Fibroblast of the aortic adventitia (primary cell): ENCODE results near the gene PCDH1. TPM values are rescaled to one million over a fixed set of nuclear protein-coding genes. Genes with fewer than 3 reads are reported as not detected.

Source experiments
- DNase-seq: peaks from one replicate; pipeline ENCODE4 v3.0.0-alpha.2; 2010; ENCODE audit warnings: low read depth
- H3K4me3 ChIP-seq: 2 replicates; pipeline ENCODE4 v1.5.1; 2011; ENCODE audit warnings: low read depth, mild to moderate bottlenecking, control low read depth, low read length, moderate library complexity
- total RNA-seq: library from RNA; depleted of rRNA; stranded (reverse); fragments of >200 nt; gene quantifications from 2 replicates; pipeline ENCODE4 v1.2.3, GENCODE V29; 2012; ENCODE audit warnings: low replicate concordance
- TF ChIP-seq, protein P1 (sequence below): IDR thresholded peaks from 2 replicates; pipeline ENCODE4 v1.5.1; 2011; ENCODE audit warnings: mild to moderate bottlenecking, low read length, control low read depth, inconsistent platforms; ENCODE audit not compliant: insufficient read depth

PCDH1 gene
- total RNA-seq, 1 donor, result 0.90 TPM

GRCh38 chr5:141910271-141910673 lies 32.1 kb upstream of the PCDH1 start:
- TF ChIP-seq, protein P1, sequence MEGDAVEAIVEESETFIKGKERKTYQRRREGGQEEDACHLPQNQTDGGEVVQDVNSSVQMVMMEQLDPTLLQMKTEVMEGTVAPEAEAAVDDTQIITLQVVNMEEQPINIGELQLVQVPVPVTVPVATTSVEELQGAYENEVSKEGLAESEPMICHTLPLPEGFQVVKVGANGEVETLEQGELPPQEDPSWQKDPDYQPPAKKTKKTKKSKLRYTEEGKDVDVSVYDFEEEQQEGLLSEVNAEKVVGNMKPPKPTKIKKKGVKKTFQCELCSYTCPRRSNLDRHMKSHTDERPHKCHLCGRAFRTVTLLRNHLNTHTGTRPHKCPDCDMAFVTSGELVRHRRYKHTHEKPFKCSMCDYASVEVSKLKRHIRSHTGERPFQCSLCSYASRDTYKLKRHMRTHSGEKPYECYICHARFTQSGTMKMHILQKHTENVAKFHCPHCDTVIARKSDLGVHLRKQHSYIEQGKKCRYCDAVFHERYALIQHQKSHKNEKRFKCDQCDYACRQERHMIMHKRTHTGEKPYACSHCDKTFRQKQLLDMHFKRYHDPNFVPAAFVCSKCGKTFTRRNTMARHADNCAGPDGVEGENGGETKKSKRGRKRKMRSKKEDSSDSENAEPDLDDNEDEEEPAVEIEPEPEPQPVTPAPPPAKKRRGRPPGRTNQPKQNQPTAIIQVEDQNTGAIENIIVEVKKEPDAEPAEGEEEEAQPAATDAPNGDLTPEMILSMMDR, result no peak
- peak; percentile 49 for DNase-seq
- no peak overlapping the region for H3K4me3 ChIP-seq

GRCh38 chr5:141909212-141909611 lies 31.0 kb upstream of the PCDH1 start:
- H3K4me3 ChIP-seq, result no peak overlapping the region
- TF ChIP-seq, protein P1, result no peak
- DNase-seq, result no peak

- TF ChIP-seq, protein P1, result no peak
These were observed 30.6 kb upstream of the PCDH1 start for GRCh38 chr5:141908796-141909195.

DNA sequence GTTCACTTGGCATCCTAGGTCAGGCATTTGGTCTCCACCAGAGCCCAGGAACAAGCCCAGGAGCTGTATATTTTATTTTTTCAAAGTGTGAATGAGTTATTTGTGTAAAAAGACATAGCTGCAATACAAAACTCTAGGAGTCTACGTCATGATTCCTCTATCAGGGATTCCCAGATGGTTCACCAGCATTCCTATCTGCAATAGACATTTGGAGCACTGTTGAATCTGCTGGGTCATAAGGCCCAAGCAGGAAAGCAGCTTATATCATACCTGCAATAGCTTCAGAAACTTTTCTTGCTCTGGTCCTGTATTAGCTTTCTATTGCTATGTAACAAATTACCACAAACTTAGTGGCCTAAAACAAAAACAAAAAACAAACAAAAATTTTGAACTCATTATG lies 28.8 kb upstream of the PCDH1 start:
- DNase-seq, result no peak

More at GRCh38 chr5:141908796-141909195, 30.6 kb upstream of the PCDH1 start:
- DNase-seq, result peak; percentile 41
- H3K4me3 ChIP-seq, result no peak overlapping the region

DNA sequence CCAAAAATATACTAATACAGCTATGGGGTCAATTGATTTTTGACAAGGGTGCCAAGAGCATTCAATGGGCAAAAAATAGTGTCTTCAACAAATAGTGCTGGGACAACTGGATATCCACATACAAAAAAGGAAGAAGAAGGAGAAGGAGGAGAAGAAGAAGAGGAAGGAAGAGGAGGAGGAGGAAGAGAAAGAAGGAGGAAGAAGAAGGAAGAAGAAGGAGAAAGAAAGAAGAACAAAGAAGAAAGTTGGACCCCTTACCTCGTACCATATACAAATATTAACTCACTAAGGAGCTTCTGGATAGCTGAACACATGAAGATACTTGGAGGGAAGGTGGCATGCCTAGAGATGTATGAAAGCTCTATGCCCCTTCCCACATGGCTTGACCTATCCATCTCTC lies 28.3 kb upstream of the PCDH1 start:
- DNase-seq, result no peak
- TF ChIP-seq, protein P1, result no peak
- no peak overlapping the region for H3K4me3 ChIP-seq

More for the DNA sequence above, 28.8 kb upstream of the PCDH1 start:
- TF ChIP-seq, protein P1, result no peak
- H3K4me3 ChIP-seq, result no peak overlapping the region

- TF ChIP-seq, protein P1, result no peak
- H3K4me3 ChIP-seq, result no peak overlapping the region
- DNase-seq, result no peak
These were observed 26.3 kb upstream of the PCDH1 start for GRCh38 chr5:141904551-141904950.

- TF ChIP-seq, protein P1, result no peak
- DNase-seq, result no peak
- no peak overlapping the region for H3K4me3 ChIP-seq
These were observed 25.1 kb upstream of the PCDH1 start for GRCh38 chr5:141903261-141903660.
